ENCODE data around the gene BAMBI.

- TF ChIP-seq CTCF (IDR thresholded peaks at IDR 0.05) (no peak), POLR2A (IDR thresholded peaks at IDR 0.05) (no peak)
Observed at GRCh38 chr10:28633750-28634149, 43.6 kb upstream of the BAMBI start.

Measured in uterus (tissue), 2 donors.